GM18870 (cell line): Measurements from ENCODE around the gene ANKRD13A.
"Not testable (repeated sequence)": the region's sequence is repeated elsewhere in the genome, so short reads cannot be mapped to it uniquely, and the experiment has no call there.

ENCODE experiments used
- ATAC-seq: cut with Tn5 transposase; IDR thresholded peaks from one replicate; pipeline ENCODE4 v1.9.1; 2021; ENCODE audit warnings: moderate library complexity; ENCODE audit not compliant: unreplicated experiment

The ANKRD13A gene

GRCh38 chr12:110006115-110006514 lies 6.9 kb downstream of the ANKRD13A start:
- ATAC-seq = no peak

GRCh38 chr12:110007881-110008280 lies 8.7 kb downstream of the ANKRD13A start:
- no peak for ATAC-seq

- ATAC-seq = not testable (repeated sequence)
Measured at GRCh38 chr12:110008681-110009398, 9.6 kb downstream of the ANKRD13A start.

- ATAC-seq = no peak
Measured at GRCh38 chr12:110010853-110011723, 11.9 kb downstream of the ANKRD13A start.

- peak; percentile 48 for ATAC-seq
Measured at GRCh38 chr12:110012137-110012536, 12.9 kb downstream of the ANKRD13A start.

- ATAC-seq = no peak
Measured at GRCh38 chr12:110012659-110013058, 13.4 kb downstream of the ANKRD13A start.

GRCh38 chr12:110015132-110015531 lies 15.9 kb downstream of the ANKRD13A start:
- no peak for ATAC-seq

GRCh38 chr12:110020956-110021355 lies 21.7 kb downstream of the ANKRD13A start:
- ATAC-seq = no peak

- no peak for ATAC-seq
Measured at GRCh38 chr12:110023059-110023980, 24.1 kb downstream of the ANKRD13A start.

- no peak for ATAC-seq
Measured at GRCh38 chr12:110024051-110024450, 24.8 kb downstream of the ANKRD13A start.

GRCh38 chr12:110028323-110028722 lies 29.1 kb downstream of the ANKRD13A start:
- ATAC-seq = no peak

- ATAC-seq = no peak
Measured at GRCh38 chr12:110029290-110029815, 30.1 kb downstream of the ANKRD13A start.

- no peak for ATAC-seq
Measured at GRCh38 chr12:110033888-110034287, 34.7 kb downstream of the ANKRD13A start.

GRCh38 chr12:110035534-110036104 lies 36.4 kb downstream of the ANKRD13A start:
- no peak for ATAC-seq

- ATAC-seq = no peak
Measured at GRCh38 chr12:110037315-110037714, 38.1 kb downstream of the ANKRD13A start.

- no peak for ATAC-seq
Measured at GRCh38 chr12:110038741-110039084, 39.5 kb downstream of the ANKRD13A start.

- ATAC-seq = no peak
Measured at GRCh38 chr12:110039085-110039807, 40.0 kb downstream of the ANKRD13A start.

- no peak for ATAC-seq
Measured at GRCh38 chr12:110042264-110042663, 43.0 kb downstream of the ANKRD13A start.

GRCh38 chr12:110046451-110047187 lies 47.4 kb downstream of the ANKRD13A start:
- ATAC-seq = no peak
